ENCODE results near the gene ARID5B.
A peak's percentile ranks its signal among the peaks of the same experiment; 100 is the strongest.
"Not testable (repeated sequence)": the region's sequence is repeated elsewhere in the genome, so short reads cannot be mapped to it uniquely, and the experiment has no call there.

The ARID5B gene

DNA sequence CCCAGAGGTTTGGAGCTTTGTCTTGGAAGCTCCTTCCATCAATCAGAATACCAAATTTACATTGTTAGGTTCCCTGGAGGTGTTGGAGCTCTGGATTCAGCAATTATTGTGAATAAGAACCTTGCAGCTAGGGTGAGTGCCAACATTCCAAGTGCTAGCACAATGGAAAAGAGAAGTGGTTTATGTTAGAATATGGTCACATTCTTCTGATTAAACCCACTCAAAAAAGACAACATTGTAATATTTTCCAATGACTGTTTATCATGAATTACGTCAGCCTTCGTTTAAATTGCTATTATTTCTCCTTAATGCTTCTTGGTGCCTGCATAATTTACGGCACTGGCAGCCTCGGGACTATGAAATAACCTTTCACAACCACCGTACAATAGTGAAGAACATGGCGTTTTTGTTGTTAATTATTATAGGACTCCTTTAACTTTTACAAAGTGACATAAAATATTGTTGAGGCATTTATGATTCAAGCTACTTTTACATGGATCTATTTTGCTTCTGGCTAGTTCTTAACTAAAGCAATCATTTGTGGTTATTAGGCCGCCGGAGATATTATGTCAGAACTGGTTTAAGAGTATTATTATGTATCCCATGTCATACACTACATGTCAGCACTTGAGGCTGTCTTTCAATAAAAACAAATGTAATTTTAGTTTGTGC lies 117.7 kb downstream of the ARID5B start:
- no peak for DNase-seq

GRCh38 chr10:62019685-62020359 lies 118.3 kb downstream of the ARID5B start:
- no peak for DNase-seq

DNA sequence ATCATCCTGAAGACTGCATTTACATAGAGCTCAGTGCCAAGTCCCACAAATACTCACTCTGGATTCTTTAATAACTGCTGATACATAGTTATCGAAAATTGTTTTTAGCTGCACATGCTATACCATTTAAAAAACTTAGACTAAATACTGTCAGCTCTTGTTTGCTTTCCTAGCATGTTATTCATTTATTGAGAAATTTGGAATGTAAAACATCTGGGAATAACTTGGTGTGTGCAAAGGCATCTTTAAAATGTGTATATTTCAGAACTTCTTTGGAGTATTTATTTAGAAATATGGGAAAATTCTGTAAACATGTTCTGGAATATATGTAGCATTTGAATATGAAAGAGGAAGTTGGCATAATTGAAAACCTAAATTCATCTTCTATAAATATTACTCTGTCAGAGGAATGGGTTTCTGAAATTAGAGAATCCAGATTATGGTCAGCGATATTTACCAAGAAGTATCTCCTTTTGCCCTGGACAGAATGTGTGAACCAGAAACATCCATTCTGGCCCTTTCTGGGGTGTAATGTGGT lies 119.7 kb downstream of the ARID5B start:
- DNase-seq = no peak

- no peak for DNase-seq
Measured at GRCh38 chr10:62021978-62022802, 120.7 kb downstream of the ARID5B start.

- DNase-seq = no peak
Measured at GRCh38 chr10:62022830-62023229, 121.3 kb downstream of the ARID5B start.

GRCh38 chr10:62023329-62023728 lies 121.8 kb downstream of the ARID5B start:
- DNase-seq = no peak

- DNase-seq = peak; percentile 8
Measured at GRCh38 chr10:62024026-62024701, 122.7 kb downstream of the ARID5B start.

DNA sequence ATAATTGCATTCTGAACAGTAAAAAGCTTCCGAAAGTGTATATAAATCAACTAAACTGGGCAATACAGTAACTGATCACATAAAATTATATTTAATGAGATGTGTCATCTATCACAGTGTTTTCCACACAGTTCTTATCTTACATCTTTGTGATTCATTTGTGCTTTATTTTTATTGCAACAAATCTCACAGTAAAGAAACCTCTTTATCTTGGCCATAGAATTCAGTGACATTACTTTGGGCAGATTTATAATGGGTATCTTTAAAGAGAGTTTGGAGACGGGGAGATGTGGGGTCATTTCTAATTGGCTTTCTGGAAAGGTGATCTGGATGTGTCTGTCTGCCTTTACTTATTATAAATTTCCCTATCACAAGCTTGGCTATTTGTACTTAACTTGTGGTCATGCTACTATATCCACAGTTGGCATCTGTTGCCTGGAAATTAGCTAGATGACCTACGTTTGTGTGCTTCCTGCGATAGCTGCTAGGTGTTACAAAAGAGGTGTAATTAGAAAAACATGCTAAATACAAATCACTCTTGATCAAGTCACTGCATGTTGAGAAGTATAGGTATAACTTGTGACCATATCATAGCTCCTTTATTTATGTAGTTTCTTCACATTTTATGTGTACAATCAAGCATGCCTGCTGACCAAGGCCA lies 123.8 kb downstream of the ARID5B start:
- no peak for DNase-seq

GRCh38 chr10:62025901-62026879 lies 124.7 kb downstream of the ARID5B start:
- peak; percentile 33 for DNase-seq

DNA sequence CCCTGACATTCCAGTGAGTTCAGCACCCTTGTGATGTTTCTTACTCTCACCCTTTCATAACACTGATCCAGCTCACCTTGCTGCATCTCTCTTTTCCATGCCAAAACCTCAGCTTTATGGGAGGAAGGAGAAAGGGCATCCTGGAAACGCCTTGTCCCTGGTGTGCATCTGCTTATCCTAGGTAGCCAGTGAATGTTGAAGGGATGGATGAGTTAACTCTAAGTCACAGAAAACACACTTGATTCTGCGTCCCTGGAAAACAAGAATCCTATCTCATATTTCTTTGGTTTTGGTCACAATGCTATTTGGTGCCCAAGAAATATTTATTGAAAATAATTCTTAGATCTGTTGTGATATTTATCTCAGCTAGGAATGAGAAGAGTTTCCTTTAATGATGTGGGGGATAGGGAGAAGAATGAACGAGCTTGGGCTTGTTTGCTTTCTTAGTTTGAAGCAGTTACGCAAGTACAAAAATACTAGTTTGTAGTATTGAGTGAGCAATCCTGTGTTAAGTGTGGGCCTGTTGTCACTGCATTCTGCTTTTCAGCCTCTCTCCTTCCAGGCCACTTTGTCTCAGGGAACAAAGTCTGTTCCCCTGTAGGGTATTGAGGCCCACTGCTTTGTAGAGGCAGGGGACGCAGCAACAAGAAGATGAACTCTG lies 126.5 kb downstream of the ARID5B start:
- no peak for DNase-seq

DNA sequence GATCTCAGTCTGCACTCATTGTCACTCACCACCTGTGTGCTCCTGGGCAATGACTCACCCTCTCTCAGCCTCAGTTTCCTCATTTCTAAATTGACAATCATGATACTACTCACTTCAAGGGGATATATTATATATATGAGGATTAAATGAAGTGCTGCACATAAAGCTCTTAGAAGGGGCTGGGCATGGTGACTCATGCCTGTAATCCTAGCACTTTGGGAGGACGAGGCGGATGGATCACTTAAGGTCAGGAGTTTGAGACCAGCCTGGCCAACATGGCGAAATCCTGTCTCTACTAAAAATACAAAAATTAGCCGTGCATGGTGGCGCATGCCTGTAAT lies 127.0 kb downstream of the ARID5B start:
- DNase-seq = not testable (repeated sequence)

DNA sequence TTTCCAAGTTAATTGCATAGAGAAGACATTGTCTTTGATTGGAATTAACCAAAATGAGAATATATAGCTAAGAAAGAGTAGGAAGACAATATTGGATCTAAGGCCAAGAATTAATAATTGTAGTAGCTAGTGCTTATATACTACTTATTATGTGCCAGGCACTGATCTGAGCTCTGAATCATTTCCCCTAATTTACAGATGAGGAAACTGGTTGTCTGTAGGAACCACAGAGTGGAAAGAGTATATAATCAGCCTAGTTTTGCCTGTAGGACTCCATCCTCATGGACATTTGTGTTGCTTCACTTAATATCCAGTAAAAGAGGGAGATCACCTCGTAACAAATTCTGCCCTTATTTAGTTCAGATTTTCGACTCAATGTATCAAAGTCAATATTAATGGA lies 127.9 kb downstream of the ARID5B start:
- DNase-seq = no peak

DNA sequence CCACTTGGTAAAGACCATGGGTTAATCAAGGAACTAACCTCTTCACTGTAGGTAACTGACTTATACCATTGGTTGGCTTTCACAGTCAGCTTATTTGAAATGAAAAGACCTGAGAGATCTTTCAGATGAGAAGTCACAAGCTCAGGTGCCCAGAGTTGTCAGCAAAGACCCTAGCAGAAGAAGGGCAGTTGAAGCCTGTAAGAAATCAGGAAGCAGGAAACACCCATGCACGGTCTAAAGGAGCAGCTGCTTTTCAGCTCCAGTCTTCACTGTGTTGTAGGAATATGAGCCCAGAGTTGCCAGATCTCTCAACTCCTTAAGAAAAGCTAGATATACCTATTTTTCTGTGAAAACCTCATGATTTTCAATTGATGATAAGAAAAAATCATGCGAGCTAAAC lies 130.0 kb downstream of the ARID5B start:
- DNase-seq = no peak

DNA sequence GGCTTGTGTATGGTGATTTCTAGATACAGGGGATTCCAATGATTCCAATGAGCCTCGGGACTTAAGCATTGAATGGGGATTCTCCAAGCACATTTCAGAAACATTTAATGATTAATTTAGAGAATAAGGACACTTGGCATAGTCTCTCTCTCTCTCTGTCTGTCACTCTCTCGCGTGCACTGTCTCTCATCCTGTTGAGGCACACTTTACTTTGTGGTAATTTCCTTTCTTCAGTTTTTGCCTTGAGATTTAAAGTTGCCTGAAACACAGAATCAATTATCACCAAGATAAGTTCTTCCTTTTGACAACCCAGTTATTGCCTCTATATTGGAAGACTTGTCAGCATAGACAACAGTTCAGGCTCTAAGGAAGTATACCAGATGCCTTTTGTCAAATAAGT lies 131.6 kb downstream of the ARID5B start:
- no peak for DNase-seq

GRCh38 chr10:62034096-62034640 lies 132.7 kb downstream of the ARID5B start:
- DNase-seq = no peak

GRCh38 chr10:62036186-62037081 lies 134.9 kb downstream of the ARID5B start:
- no peak for DNase-seq

DNA sequence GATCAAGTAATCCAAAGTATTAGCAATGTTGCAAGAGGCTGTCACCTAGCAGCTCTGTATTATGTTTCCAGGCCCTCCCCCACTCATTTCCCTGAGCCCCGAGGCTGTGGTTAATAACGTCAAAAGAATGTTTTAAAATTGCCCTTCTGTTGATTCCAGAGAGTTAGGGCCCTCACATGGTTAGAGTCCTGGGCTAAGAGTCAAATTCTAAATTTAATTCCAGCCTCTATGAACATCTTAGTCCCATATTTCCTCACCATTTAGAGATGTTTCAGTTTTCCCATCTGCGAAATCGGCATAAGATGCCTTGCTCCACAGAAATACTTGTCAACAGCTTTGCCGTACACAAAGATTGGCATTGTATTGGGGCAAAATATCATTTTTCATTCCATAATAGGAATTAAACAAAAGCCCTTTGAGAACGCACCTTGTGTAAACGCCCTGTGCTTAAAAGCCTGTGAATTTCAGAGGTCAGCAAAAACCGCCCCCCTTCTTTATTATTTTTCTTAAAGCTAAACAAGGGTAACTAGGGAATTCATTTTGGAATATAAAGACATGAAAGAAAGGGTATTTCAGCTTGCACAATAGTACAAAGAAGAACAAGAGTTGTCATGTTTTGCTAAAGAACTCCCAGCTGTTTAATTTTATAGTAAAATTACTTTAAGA lies 135.8 kb downstream of the ARID5B start:
- no peak for DNase-seq

GRCh38 chr10:62037890-62038608 lies 136.6 kb downstream of the ARID5B start:
- no peak for DNase-seq

All from NCI-H82 (cell line).